ENCODE measurements around the gene SCLY. TPM values are rescaled to one million over a fixed set of nuclear protein-coding genes. Genes with fewer than 3 reads are reported as not detected.

The SCLY gene
- total and polyA plus RNA-seq, 2 of the 13 experiments (the other 11 are each of a cell fraction or from before 2014, with no cell fraction given) = 27.9 to 38.6 TPM

DNA sequence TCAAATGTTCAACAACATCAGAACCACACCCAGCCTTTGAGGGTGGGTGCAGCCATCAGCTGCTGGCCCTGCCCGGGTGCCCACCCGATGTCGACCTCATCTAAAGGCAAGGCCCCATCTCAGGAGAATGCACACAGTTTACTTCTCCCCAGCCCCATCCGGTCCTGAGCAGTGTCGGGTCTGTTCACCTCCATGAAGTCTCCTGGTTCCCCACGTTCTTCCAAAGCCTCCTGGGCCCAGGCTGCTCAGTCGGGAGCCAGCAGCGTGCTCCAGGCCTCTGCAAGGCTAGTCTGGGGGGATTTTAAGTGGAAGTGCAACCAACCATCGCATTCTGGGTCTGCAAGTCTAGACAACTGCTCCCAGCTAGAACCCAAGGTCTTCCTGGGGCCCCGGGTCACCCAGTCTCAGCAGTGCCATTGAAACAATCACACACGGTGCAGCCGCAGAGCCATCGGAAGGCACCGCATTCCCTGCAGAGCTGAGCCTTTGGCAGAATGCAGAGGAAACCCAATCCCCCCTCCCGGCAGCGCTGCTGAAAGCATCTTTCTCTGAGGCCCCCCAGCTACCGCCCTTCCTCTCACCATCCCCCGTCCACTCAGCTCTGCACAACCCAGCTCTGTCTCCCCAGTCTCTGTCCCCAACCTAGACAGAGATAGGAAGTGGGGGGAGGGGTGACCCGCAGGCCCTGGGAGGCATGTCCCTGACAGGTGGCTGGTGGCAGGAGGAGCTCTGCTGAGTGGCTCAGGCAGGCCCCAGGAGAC lies 47.8 kb downstream of the SCLY start (continued):
- TF ChIP-seq SAP130 (CRISPR knock-in tag; IDR thresholded peaks at IDR 0.05; ENCODE audit: low read depth) = peak; percentile 20; the same call in 1 of the 2 replicates
- TF ChIP-seq ZNF180 (CRISPR knock-in tag; IDR thresholded peaks at IDR 0.05; ENCODE audit: borderline replicate concordance, low read depth) = peak; percentile 46; the same call in 1 of the 2 replicates
- 0 out of 2 replicates have a peak, but pooled peaks have one; percentile 33 for TF ChIP-seq ZNF572 (CRISPR knock-in tag; IDR thresholded peaks at IDR 0.05)
- TF ChIP-seq ZNF451 (CRISPR knock-in tag; IDR thresholded peaks at IDR 0.05) = peak; percentile 27; the same call in 1 of the 2 replicates
- TF ChIP-seq ZNF549 (CRISPR knock-in tag; IDR thresholded peaks at IDR 0.05) = 0 out of 2 replicates have a peak, but pooled peaks have one; percentile 56
- TF ChIP-seq ZFP90 (CRISPR knock-in tag; IDR thresholded peaks at IDR 0.05; ENCODE audit: borderline replicate concordance) = peak; percentile 57; the same call in 1 of the 2 replicates
- TF ChIP-seq, protein P1, sequence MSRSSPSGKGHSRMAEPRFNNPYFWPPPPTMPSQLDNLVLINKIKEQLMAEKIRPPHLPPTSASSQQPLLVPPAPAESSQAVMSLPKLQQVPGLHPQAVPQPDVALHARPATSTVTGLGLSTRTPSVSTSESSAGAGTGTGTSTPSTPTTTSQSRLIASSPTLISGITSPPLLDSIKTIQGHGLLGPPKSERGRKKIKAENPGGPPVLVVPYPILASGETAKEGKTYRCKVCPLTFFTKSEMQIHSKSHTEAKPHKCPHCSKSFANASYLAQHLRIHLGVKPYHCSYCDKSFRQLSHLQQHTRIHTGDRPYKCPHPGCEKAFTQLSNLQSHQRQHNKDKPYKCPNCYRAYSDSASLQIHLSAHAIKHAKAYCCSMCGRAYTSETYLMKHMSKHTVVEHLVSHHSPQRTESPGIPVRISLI (CRISPR knock-in tag; IDR thresholded peaks at IDR 0.05; ENCODE audit: borderline replicate concordance) = no peak
- TF ChIP-seq MAZ (IDR thresholded peaks at IDR 0.05; ENCODE audit: borderline replicate concordance, low read depth, low read length) = no peak
- TF ChIP-seq MAZ (CRISPR knock-in tag; IDR thresholded peaks at IDR 0.05; ENCODE audit: low read depth) = no peak; the same call in 1 of the 2 replicates
- TF ChIP-seq ATRX (CRISPR knock-in tag; IDR thresholded peaks at IDR 0.05; ENCODE audit: borderline replicate concordance) = no peak
- peak; percentile 22; the same call in 1 of the 2 replicates for TF ChIP-seq THAP11 (CRISPR knock-in tag; IDR thresholded peaks at IDR 0.05)
- TF ChIP-seq CBX1 (IDR thresholded peaks at IDR 0.05; ENCODE audit: low read depth) = no peak
- TF ChIP-seq ZFP36 (IDR thresholded peaks at IDR 0.05; ENCODE audit: borderline replicate concordance, low read depth, low read length, partially characterized antibody) = no peak
- TF ChIP-seq, protein P2, sequence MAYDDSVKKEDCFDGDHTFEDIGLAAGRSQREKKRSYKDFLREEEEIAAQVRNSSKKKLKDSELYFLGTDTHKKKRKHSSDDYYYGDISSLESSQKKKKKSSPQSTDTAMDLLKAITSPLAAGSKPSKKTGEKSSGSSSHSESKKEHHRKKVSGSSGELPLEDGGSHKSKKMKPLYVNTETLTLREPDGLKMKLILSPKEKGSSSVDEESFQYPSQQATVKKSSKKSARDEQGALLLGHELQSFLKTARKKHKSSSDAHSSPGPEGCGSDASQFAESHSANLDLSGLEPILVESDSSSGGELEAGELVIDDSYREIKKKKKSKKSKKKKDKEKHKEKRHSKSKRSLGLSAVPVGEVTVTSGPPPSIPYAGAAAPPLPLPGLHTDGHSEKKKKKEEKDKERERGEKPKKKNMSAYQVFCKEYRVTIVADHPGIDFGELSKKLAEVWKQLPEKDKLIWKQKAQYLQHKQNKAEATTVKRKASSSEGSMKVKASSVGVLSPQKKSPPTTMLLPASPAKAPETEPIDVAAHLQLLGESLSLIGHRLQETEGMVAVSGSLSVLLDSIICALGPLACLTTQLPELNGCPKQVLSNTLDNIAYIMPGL (CRISPR knock-in tag; IDR thresholded peaks at IDR 0.05; ENCODE audit: borderline replicate concordance in 1 of 2, low read depth in 1 of 2) = peak in 1 of 2 experiments; percentile 25; a peak in 1 of 4 replicates
- no peak for TF ChIP-seq HNRNPK (IDR thresholded peaks at IDR 0.05; ENCODE audit: low read depth, low read length, poor library complexity, severe bottlenecking)
- no peak for TF ChIP-seq ZNF335 (CRISPR knock-in tag; IDR thresholded peaks at IDR 0.05)
- TF ChIP-seq, protein P3, sequence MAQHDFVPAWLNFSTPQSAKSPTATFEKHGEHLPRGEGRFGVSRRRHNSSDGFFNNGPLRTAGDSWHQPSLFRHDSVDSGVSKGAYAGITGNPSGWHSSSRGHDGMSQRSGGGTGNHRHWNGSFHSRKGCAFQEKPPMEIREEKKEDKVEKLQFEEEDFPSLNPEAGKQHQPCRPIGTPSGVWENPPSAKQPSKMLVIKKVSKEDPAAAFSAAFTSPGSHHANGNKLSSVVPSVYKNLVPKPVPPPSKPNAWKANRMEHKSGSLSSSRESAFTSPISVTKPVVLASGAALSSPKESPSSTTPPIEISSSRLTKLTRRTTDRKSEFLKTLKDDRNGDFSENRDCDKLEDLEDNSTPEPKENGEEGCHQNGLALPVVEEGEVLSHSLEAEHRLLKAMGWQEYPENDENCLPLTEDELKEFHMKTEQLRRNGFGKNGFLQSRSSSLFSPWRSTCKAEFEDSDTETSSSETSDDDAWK (CRISPR knock-in tag; IDR thresholded peaks at IDR 0.05) = no peak
- TF ChIP-seq, protein P4, sequence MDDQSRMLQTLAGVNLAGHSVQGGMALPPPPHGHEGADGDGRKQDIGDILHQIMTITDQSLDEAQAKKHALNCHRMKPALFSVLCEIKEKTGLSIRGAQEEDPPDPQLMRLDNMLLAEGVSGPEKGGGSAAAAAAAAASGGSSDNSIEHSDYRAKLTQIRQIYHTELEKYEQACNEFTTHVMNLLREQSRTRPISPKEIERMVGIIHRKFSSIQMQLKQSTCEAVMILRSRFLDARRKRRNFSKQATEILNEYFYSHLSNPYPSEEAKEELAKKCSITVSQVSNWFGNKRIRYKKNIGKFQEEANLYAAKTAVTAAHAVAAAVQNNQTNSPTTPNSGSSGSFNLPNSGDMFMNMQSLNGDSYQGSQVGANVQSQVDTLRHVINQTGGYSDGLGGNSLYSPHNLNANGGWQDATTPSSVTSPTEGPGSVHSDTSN (CRISPR knock-in tag; IDR thresholded peaks at IDR 0.05; ENCODE audit: borderline replicate concordance) = 0 out of 2 replicates have a peak, but pooled peaks have one; percentile 67
- TF ChIP-seq, protein P5, sequence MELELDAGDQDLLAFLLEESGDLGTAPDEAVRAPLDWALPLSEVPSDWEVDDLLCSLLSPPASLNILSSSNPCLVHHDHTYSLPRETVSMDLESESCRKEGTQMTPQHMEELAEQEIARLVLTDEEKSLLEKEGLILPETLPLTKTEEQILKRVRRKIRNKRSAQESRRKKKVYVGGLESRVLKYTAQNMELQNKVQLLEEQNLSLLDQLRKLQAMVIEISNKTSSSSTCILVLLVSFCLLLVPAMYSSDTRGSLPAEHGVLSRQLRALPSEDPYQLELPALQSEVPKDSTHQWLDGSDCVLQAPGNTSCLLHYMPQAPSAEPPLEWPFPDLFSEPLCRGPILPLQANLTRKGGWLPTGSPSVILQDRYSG (CRISPR knock-in tag; IDR thresholded peaks at IDR 0.05) = 0 out of 2 replicates have a peak, but pooled peaks have one; percentile 34
- no peak for TF ChIP-seq NCOA2 (CRISPR knock-in tag; IDR thresholded peaks at IDR 0.05)
- peak; percentile 44; the same call in 1 of the 2 replicates for TF ChIP-seq ZNF263 (CRISPR knock-in tag; IDR thresholded peaks at IDR 0.05)
